Placental pericyte (primary cell): ENCODE measurements around the gene PHGDH. TPM values are rescaled to one million over a fixed set of nuclear protein-coding genes. Genes with fewer than 3 reads are reported as not detected.

ENCODE experiments used
- total RNA-seq: library from RNA; depleted of rRNA; stranded (reverse); fragments of >200 nt; gene quantifications from 2 replicates; pipeline ENCODE4 v1.2.3, GENCODE V29; 2012

Gene PHGDH
- 89.0 and 173 TPM in 2 replicates for total RNA-seq

GRCh38 chr1:119711804-119712341 lies at the start of gene PHGDH:
TSS of gene PHGDH (plus strand) at chr1:119711934. CDS start at chr1:119712023, 89 bp downstream.

GRCh38 chr1:119768778-119769177 lies 57.0 kb downstream of the PHGDH start, which contains the start of gene HMGCS2:
TSS of gene HMGCS2 (minus strand) at chr1:119768905. CDS start at chr1:119768844, 61 bp downstream.

Other genes with a start within 250 kb of the PHGDH start
- gene HSD3B1, start 204.7 kb upstream of the PHGDH start, total RNA-seq = not detected in 2 replicates
- 25.4 and 32.1 TPM in 2 replicates for gene ZNF697, start 63.7 kb upstream of the PHGDH start, total RNA-seq
- gene HMGCS2, start 57.0 kb downstream of the PHGDH start, total RNA-seq = not detected in 2 replicates
- gene REG4, start 99.5 kb downstream of the PHGDH start, total RNA-seq = not detected in 2 replicates
- not detected in 2 replicates for gene ADAM30, start 184.6 kb downstream of the PHGDH start, total RNA-seq